RWPE1 (cell line): ENCODE measurements around the gene ANGEL1.

ENCODE experiments used
- CTCF ChIA-PET: fragments of 350-600 bp; sonication (Branson Sonifier 250); formaldehyde crosslinking; extraction: SDS; loops from one replicate; lab custom pipeline; 2021; lab: Yijun Ruan, JAX
- POLR2A ChIA-PET: fragments of 400-600 bp; formaldehyde crosslinking; extraction: SDS; loops from one replicate; lab custom pipeline; 2020; ENCODE audit warnings: antibody characterized with exemption; ENCODE audit not compliant: low non-redundant PET; lab: Yijun Ruan, JAX
- DNase-seq: peaks from one replicate; pipeline ENCODE4 v3.0.0; 2012; ENCODE audit warnings: low spot score
- H3K27ac ChIP-seq: fragments of 450-650 bp; 2 replicates; pipeline ENCODE4 v1.5.1; 2017
- CTCF ChIP-seq: fragments of 450-650 bp; conservative IDR thresholded peaks from 2 replicates; pipeline ENCODE4 v1.5.1; 2017; ENCODE audit warnings: low read depth, mild to moderate bottlenecking

ANGEL1 gene

GRCh38 chr14:76756371-76756750, 56.3 kb downstream of the ANGEL1 start:
- DNase-seq = no peak
- CTCF ChIA-PET = no interaction called here
- POLR2A ChIA-PET = no interaction called here

GRCh38 chr14:76755610-76756370, 56.9 kb downstream of the ANGEL1 start:
- TF ChIP-seq CTCF = no peak
- ChIA-PET CTCF (interaction anchor here (0.6 kb wide), 1 partner anchor 46 kb away, joined by 8 read pairs; no protein-coding TSS in a partner anchor), POLR2A (no interaction called here)
- no peak overlapping the region for H3K27ac ChIP-seq
- no peak for DNase-seq

More at GRCh38 chr14:76756371-76756750, 56.3 kb downstream of the ANGEL1 start:
- no peak for TF ChIP-seq CTCF
- H3K27ac ChIP-seq = no peak overlapping the region

GRCh38 chr14:76754586-76754985, 58.1 kb downstream of the ANGEL1 start:
- no peak overlapping the region for H3K27ac ChIP-seq
- POLR2A ChIA-PET = no interaction called here
- no peak for DNase-seq
- TF ChIP-seq CTCF = no peak
- CTCF ChIA-PET = no interaction called here

GRCh38 chr14:76753541-76754198, 59.0 kb downstream of the ANGEL1 start:
- no peak for DNase-seq
- TF ChIP-seq CTCF = no peak
- CTCF ChIA-PET = interaction anchor here (0.5 kb wide), 1 partner anchor 57 kb away, joined by 4 read pairs; no protein-coding TSS in a partner anchor
- POLR2A ChIA-PET = no interaction called here
- no peak overlapping the region for H3K27ac ChIP-seq

GRCh38 chr14:76752744-76753143, 59.9 kb downstream of the ANGEL1 start:
- ChIA-PET POLR2A (no interaction called here), CTCF (no interaction called here)
- DNase-seq = no peak
- H3K27ac ChIP-seq = no peak overlapping the region
- no peak for TF ChIP-seq CTCF

GRCh38 chr14:76742966-76743365, 69.7 kb downstream of the ANGEL1 start:
- peak; percentile 34 for DNase-seq
- POLR2A ChIA-PET = no interaction called here

More at GRCh38 chr14:76742966-76743365, 69.7 kb downstream of the ANGEL1 start:
- no peak overlapping the region for H3K27ac ChIP-seq
- no peak for TF ChIP-seq CTCF
- CTCF ChIA-PET = interaction anchor here (0.7 kb wide), 1 partner anchor 19 kb away, joined by 3 read pairs; no protein-coding TSS in a partner anchor
